Measurements from ENCODE around the gene FAM200B. TPM values are rescaled to one million over a fixed set of nuclear protein-coding genes. Genes with fewer than 3 reads are reported as not detected.

FAM200B gene
- total RNA-seq, 2 donors from 2014 or later: 14.1 to 20.5 TPM

DNA sequence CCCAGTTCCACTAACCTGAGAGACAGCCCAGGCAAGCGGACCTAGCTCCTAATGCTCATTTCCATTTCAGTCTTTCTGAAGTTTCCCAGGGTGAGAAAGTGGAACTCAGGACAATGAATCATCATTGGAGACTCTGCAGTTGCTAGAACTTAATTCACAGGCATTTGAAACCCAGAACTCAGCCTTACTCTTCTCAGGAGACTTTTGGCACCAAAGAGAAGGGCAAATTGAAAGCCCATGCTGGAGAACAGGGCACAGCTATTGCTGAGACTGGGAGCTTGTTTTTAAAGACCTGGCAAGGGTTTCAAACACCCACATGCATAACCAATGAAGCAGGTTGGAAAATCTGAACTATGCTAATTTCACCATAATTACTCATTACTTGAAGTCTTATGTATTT is 57.2 kb downstream of the FAM200B start:
- peaks cover 16% of the 10 kb centered on the region for H3K4me1 Mint-ChIP-seq

More for the DNA sequence above, 57.2 kb downstream of the FAM200B start:
- DNase-seq (no peak), ATAC-seq (no peak)
- peaks cover 8% of the 10 kb centered on the region for H3K27me3 Mint-ChIP-seq
- H3K4me3 Mint-ChIP-seq: no peak overlapping the region
- no peak overlapping the region for H3K27ac Mint-ChIP-seq
- peaks cover 2% of the 10 kb centered on the region for H3K36me3 Mint-ChIP-seq (ENCODE audit: low read depth)
- H3K9me3 ChIP-seq (ENCODE audit: control insufficient read depth, low read length, poor library complexity, severe bottlenecking): no peaks in the 10 kb centered on the region

Other genes with a start within 250 kb of the FAM200B start
- 1 to 10 TPM in 1 of 2 donors, under 1 TPM in 1; 0.60 to 1.6 TPM for gene CC2D2A, start 211.9 kb upstream of the FAM200B start, total RNA-seq
- gene FBXL5, start 26.5 kb upstream of the FAM200B start, total RNA-seq: 10 to 100 TPM; 48.7 to 49.9 TPM
- gene BST1, start 21.2 kb downstream of the FAM200B start, total RNA-seq: 1 to 10 TPM in 1 of 2 donors, under 1 TPM in 1; 0.89 to 1.9 TPM
- 1 to 10 TPM; 1.4 TPM for gene CD38, start 96.5 kb downstream of the FAM200B start, total RNA-seq

Data from T-helper 17 cell (primary cell).